ENCODE results near the gene IQCE. TPM values are rescaled to one million over a fixed set of nuclear protein-coding genes. Genes with fewer than 3 reads are reported as not detected.
"Not testable (repeated sequence)": the region's sequence is repeated elsewhere in the genome, so short reads cannot be mapped to it uniquely, and the experiment has no call there.

Gene IQCE
- total RNA-seq, 4 donors from 2014 or later: 10.5 to 18.6 (median 12.8) TPM

GRCh38 chr7:2526659-2527504, 31.9 kb upstream of the IQCE start:
- H3K4me3 ChIP-seq (ENCODE audit: low read depth, poor library complexity, severe bottlenecking): no peak overlapping the region
- intact Hi-C loops (cut with DNase I; ENCODE audit: low total_unique reads): no loop called here
- TF ChIP-seq CTCF (IDR thresholded peaks at IDR 0.05) (no peak), POLR2A (IDR thresholded peaks at IDR 0.05) (no peak)
- WGBS, 2 donors: 67 to 78% methylated on average over 24 to 40 of the region's 40 CpGs
- no peak for DNase-seq (ENCODE audit: low spot score in 2 of 2)

- DNase-seq (ENCODE audit: low spot score in 2 of 2): peak in 1 of 2 donors; percentile 91
Measured at GRCh38 chr7:2527505-2528467, 31.0 kb upstream of the IQCE start.

GRCh38 chr7:2528481-2529095, 30.2 kb upstream of the IQCE start:
- H3K4me3 ChIP-seq (ENCODE audit: low read depth, poor library complexity, severe bottlenecking): no peak overlapping the region
- DNase-seq (ENCODE audit: low spot score in 2 of 2): no peak
- intact Hi-C loops (cut with DNase I; ENCODE audit: low total_unique reads): no loop called here
- 48 to 66% methylated on average over 16 to 18 of the region's 18 CpGs for WGBS, 2 donors
- TF ChIP-seq POLR2A (IDR thresholded peaks at IDR 0.05): no peak
- no peak for TF ChIP-seq CTCF (IDR thresholded peaks at IDR 0.05)

More at GRCh38 chr7:2527505-2528467, 31.0 kb upstream of the IQCE start:
- TF ChIP-seq POLR2A (IDR thresholded peaks at IDR 0.05): no peak
- no peak overlapping the region for H3K4me3 ChIP-seq (ENCODE audit: low read depth, poor library complexity, severe bottlenecking)
- intact Hi-C loops (cut with DNase I; ENCODE audit: low total_unique reads): no loop called here
- WGBS, 2 donors: 45 to 48% methylated on average over 14 to 15 of the region's 17 CpGs

GRCh38 chr7:2529161-2530070, 29.4 kb upstream of the IQCE start:
- DNase-seq (ENCODE audit: low spot score in 2 of 2): peak in 1 of 2 donors; percentile 95
- 25 to 29% methylated on average over 20 to 24 of the region's 30 CpGs for WGBS, 2 donors
- TF ChIP-seq CTCF (IDR thresholded peaks at IDR 0.05) (no peak), POLR2A (IDR thresholded peaks at IDR 0.05) (no peak)
- H3K4me3 ChIP-seq (ENCODE audit: low read depth, poor library complexity, severe bottlenecking): no peak overlapping the region
- intact Hi-C loops (cut with DNase I; ENCODE audit: low total_unique reads): no loop called here

- no peak for DNase-seq (ENCODE audit: low spot score in 2 of 2)
- 19 to 39% methylated on average over 16 of the region's 16 CpGs for WGBS, 2 donors
- TF ChIP-seq POLR2A (IDR thresholded peaks at IDR 0.05): no peak
- no peak for TF ChIP-seq CTCF (IDR thresholded peaks at IDR 0.05)
Measured at GRCh38 chr7:2530071-2530987, 28.4 kb upstream of the IQCE start.

GRCh38 chr7:2530994-2531795, 27.6 kb upstream of the IQCE start:
- intact Hi-C loops (cut with DNase I; ENCODE audit: low total_unique reads); H3K4me3 ChIP-seq (ENCODE audit: low read depth, poor library complexity, severe bottlenecking); DNase-seq (ENCODE audit: low spot score in 2 of 2): not testable (repeated sequence)
- 41 to 48% methylated on average over 22 to 32 of the region's 43 CpGs for WGBS, 2 donors

More at GRCh38 chr7:2530071-2530987, 28.4 kb upstream of the IQCE start:
- intact Hi-C loops (cut with DNase I; ENCODE audit: low total_unique reads): no loop called here
- H3K4me3 ChIP-seq (ENCODE audit: low read depth, poor library complexity, severe bottlenecking): no peak overlapping the region

- 22 to 38% methylated on average over 2 to 10 of the region's 17 CpGs for WGBS, 2 donors
- intact Hi-C loops (cut with DNase I; ENCODE audit: low total_unique reads); DNase-seq (ENCODE audit: low spot score in 2 of 2); H3K4me3 ChIP-seq (ENCODE audit: low read depth, poor library complexity, severe bottlenecking): not testable (repeated sequence)
Measured at GRCh38 chr7:2531796-2532110, 27.0 kb upstream of the IQCE start.
